K562 (cell line): ENCODE results near the gene RAB3C.

Experiments
- CREB3L1 ChIP-seq: fragments of 450-650 bp; IDR thresholded peaks from 2 replicates; pipeline ENCODE4 v1.6.1; 2014; ENCODE audit warnings: low read depth, mild to moderate bottlenecking, moderate library complexity, borderline replicate concordance
- EP300 ChIP-seq: IDR thresholded peaks from 2 replicates; pipeline ENCODE4 v1.6.1; 2012; ENCODE audit warnings: low read length, improper control_type of control experiment
- FOXJ3 ChIP-seq: sonication (generic); formaldehyde crosslinking; IDR thresholded peaks from 2 replicates; pipeline ENCODE4 v1.4.0; 2020; ENCODE audit warnings: mild to moderate bottlenecking, missing genetic modification reagents
- NCOA6 ChIP-seq: fragments of 450-650 bp; IDR thresholded peaks from 2 replicates; pipeline ENCODE4 v1.6.1; 2017; ENCODE audit warnings: mild to moderate bottlenecking
- NONO ChIP-seq, 2 experiments: fragments of 200-400 bp in 1 of 2; fragments of 450-650 bp in 1 of 2; formaldehyde crosslinking in 1 of 2; IDR thresholded peaks; 2 replicates each; pipeline ENCODE4 v1.6.1; 2017; ENCODE audit warnings: low read depth in 2 of 2, mild to moderate bottlenecking in 2 of 2, moderate library complexity in 2 of 2, low read length in 1 of 2
- OTX1 ChIP-seq: fragments of 450-650 bp; formaldehyde crosslinking; IDR thresholded peaks from 2 replicates; pipeline ENCODE4 v1.4.0; 2022; ENCODE audit warnings: mild to moderate bottlenecking
- SRF ChIP-seq, 2 experiments: fragments of 250-450, 450-650 bp in 1 of 2; sonication (Bioruptor Pico) in 1 of 2; sonication (generic) in 1 of 2; formaldehyde crosslinking; IDR thresholded peaks; 2 replicates each; pipeline versions ENCODE4 v1.5.0 to v1.5.1; 2020 to 2022; ENCODE audit warnings: mild to moderate bottlenecking in 1 of 2, missing genetic modification reagents in 1 of 2

DNA sequence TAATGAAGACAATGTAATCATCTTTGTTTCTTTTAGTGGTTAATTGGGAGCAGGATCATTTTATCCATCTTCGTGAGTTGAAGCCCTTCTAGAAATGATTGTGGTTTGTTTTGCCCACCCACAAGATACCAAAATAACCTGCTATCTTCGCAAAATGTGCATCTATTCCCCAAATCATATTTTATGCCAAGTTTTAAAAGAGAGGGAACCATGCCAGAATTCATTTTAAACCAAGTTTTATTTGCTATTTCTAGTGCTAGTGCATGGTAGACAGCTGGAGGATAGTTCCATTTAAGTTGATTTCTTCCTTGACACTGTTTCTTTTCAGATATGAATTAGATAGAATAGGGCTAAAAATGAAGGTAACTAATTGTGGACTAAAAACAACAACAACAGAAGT, 104.2 kb downstream of the RAB3C start:
- TF ChIP-seq EP300 = no peak
- no peak for TF ChIP-seq CREB3L1
- no peak for TF ChIP-seq FOXJ3
- no peak for TF ChIP-seq SRF (CRISPR knock-in tag; IDR thresholded peaks at IDR 0.05)
- TF ChIP-seq NONO (IDR thresholded peaks at IDR 0.05; ENCODE audit: low read depth in 2 of 2, low read length in 1 of 2) = no peak
- no peak for TF ChIP-seq OTX1
- TF ChIP-seq NCOA6 = no peak
